Neuronal stem cell (in vitro differentiated cells): ENCODE measurements around the gene KIAA0930. TPM values are rescaled to one million over a fixed set of nuclear protein-coding genes. Genes with fewer than 3 reads are reported as not detected.

Source experiments
- DNase-seq: peaks from one replicate; pipeline ENCODE4 v3.0.0-alpha.2; 2013; ENCODE audit warnings: low spot score
- H2AFZ ChIP-seq: one replicate; pipeline ENCODE4 v1.6.1; 2013; ENCODE audit warnings: mild to moderate bottlenecking, low read length, inconsistent platforms
- H2AK5ac ChIP-seq: 2 replicates; pipeline ENCODE4 v1.6.1; 2013; ENCODE audit warnings: low read depth, mild to moderate bottlenecking, inconsistent platforms, low read length, moderate library complexity, mixed read lengths
- H2BK120ac ChIP-seq: 2 replicates; pipeline ENCODE4 v1.6.1; 2013; ENCODE audit warnings: low read depth, mild to moderate bottlenecking, inconsistent platforms, low read length, moderate library complexity, mixed read lengths
- H2BK12ac ChIP-seq: one replicate; pipeline ENCODE4 v1.6.1; 2013; ENCODE audit warnings: low read length, inconsistent platforms
- H2BK15ac ChIP-seq: 2 replicates; pipeline ENCODE4 v1.6.1; 2013; ENCODE audit warnings: mild to moderate bottlenecking, low read length, inconsistent platforms, mixed read lengths
- H2BK5ac ChIP-seq: one replicate; pipeline ENCODE4 v1.6.1; 2013; ENCODE audit warnings: inconsistent platforms, mild to moderate bottlenecking, low read length, moderate library complexity
- H3K14ac ChIP-seq: one replicate; pipeline ENCODE4 v1.6.1; 2013; ENCODE audit warnings: low read length, inconsistent platforms
- H3K18ac ChIP-seq: 2 replicates; pipeline ENCODE4 v1.6.1; 2013; ENCODE audit warnings: low read length, inconsistent platforms
- H3K23ac ChIP-seq: 2 replicates; pipeline ENCODE4 v1.6.1; 2013; ENCODE audit warnings: low read depth, mild to moderate bottlenecking, mixed read lengths, low read length, inconsistent platforms; ENCODE audit not compliant: poor library complexity
- H3K27ac ChIP-seq: replicated peaks from 3 replicates; pipeline ENCODE4 v1.5.1; 2013; ENCODE audit warnings: low read length, inconsistent platforms
- H3K27me3 ChIP-seq, 3 experiments: 2 replicates each; pipeline ENCODE4 v1.6.1; 2013; ENCODE audit warnings: low read length in 3 of 3, mild to moderate bottlenecking in 2 of 3, inconsistent platforms in 1 of 3, low read depth in 1 of 3, mixed read lengths in 1 of 3, moderate library complexity in 1 of 3; ENCODE audit not compliant: control insufficient read depth in 3 of 3, insufficient read depth in 3 of 3
- H3K36me3 ChIP-seq, 2 donors: replicated peaks in 1 of 2; 2 replicates each; pipeline ENCODE4 v1.6.1; 2013; ENCODE audit warnings: low read length in 2 of 2; ENCODE audit not compliant: control insufficient read depth in 2 of 2, insufficient read depth in 2 of 2
- H3K4ac ChIP-seq: 2 replicates; pipeline ENCODE4 v1.6.1; 2013; ENCODE audit warnings: inconsistent platforms, mild to moderate bottlenecking, low read length, moderate library complexity
- H3K4me1 ChIP-seq, 2 donors: 1 replicate in 1 of 2; 2 replicates in 1 of 2; pipeline ENCODE4 v1.6.1; 2013; ENCODE audit warnings: low read length in 2 of 2, low read depth in 1 of 2; ENCODE audit not compliant: control insufficient read depth in 2 of 2, insufficient read depth in 1 of 2
- H3K4me2 ChIP-seq: one replicate; pipeline ENCODE4 v1.6.1; 2013; ENCODE audit warnings: mild to moderate bottlenecking, low read length, inconsistent platforms; ENCODE audit not compliant: insufficient read depth, poor library complexity, severe bottlenecking
- H3K4me3 ChIP-seq, 2 donors: 2 replicates each; pipeline ENCODE4 v1.5.1; 2013; ENCODE audit warnings: low read length in 2 of 2, mild to moderate bottlenecking in 2 of 2, inconsistent platforms in 1 of 2, moderate library complexity in 1 of 2
- H3K79me1 ChIP-seq: one replicate; pipeline ENCODE4 v1.6.1; 2013; ENCODE audit warnings: low read depth, mild to moderate bottlenecking, inconsistent platforms, low read length, moderate library complexity
- H3K9ac ChIP-seq: one replicate; pipeline ENCODE4 v1.6.1; 2013; ENCODE audit warnings: mild to moderate bottlenecking, low read depth, low read length, inconsistent platforms; ENCODE audit not compliant: poor library complexity
- H3K9me3 ChIP-seq, 2 donors: replicated peaks in 1 of 2; 2 replicates each; pipeline versions ENCODE3 to v1.6.1; 2013; ENCODE audit warnings: low read length in 2 of 2, mild to moderate bottlenecking in 2 of 2, inconsistent platforms in 1 of 2, low read depth in 1 of 2, mixed read lengths in 1 of 2, moderate library complexity in 1 of 2; ENCODE audit not compliant: control insufficient read depth in 2 of 2, insufficient read depth in 1 of 2
- H4K8ac ChIP-seq: one replicate; pipeline ENCODE4 v1.6.1; 2013; ENCODE audit warnings: low read depth, mild to moderate bottlenecking, inconsistent platforms, low read length, moderate library complexity
- H4K91ac ChIP-seq: one replicate; pipeline ENCODE4 v1.6.1; 2013; ENCODE audit warnings: low read length, low read depth, mild to moderate bottlenecking, inconsistent platforms; ENCODE audit not compliant: poor library complexity
- WGBS, 2 donors: extraction: QIAGEN DNeasy Blood & Tissue Kit; methylation state at CpG; one replicate each; pipeline ENCODE4 v1.1.7; 2013; ENCODE audit warnings: missing lambda C conversion rate in 2 of 2, mixed read lengths in 1 of 2; ENCODE audit not compliant: insufficient read length in 2 of 2, insufficient replicate concordance in 1 of 2; ENCODE audit errors: extremely low coverage in 2 of 2; 5-methylcytosine and 5-hydroxymethylcytosine counted together
- polyA plus RNA-seq, 2 experiments: library from polyadenylated mRNA; stranded (reverse); fragments of 200-250 nt; gene quantifications; one replicate each; pipeline ENCODE4 v1.2.3, GENCODE V29; 2013

Gene KIAA0930
- 62.1 TPM for polyA plus RNA-seq (2013, experiment 1 of 2)
- polyA plus RNA-seq (2013, experiment 2 of 2): 61.2 TPM

DNA sequence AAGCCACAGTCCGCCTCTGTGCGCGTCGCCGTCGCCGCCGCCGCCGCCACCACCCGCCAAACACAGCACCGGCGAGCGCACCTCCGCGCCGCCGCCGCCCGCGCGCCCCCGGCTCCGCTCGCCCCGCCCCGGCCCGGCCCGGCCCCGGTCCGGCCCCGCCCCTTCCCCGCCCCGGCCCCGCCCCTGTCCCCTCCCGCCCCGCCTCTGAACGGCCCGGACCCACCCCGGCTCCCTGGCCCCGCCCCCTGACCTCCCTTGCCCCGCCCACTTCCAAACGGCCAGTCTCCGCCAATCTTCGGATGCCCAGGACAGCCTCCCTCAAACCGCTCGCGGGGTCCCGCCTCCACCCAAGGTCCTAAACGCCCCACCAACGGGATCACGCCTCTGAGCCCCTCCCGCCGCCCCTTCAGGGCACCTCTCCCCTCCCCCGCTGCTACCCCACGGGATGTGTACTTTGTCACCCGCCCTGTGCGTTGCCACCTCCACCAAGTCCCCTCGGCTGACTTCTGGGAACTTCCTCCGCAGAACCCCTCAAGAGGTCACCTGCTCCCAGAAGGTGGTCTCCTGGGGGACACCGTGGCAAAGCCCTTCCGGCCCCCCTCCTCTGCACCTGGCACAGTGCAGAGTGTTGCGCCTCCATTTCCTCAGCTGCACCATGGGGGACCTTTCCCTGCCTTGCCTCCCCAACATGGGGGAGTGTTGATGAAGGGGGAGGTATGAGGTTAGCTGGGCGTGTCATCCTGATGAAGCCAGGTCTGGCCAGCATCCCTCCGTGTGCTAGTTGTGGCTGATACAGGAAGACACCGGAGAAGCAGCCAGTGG is at the start of gene KIAA0930:
Gene KIAA0930, minus strand, starts transcription at position 85 of the 822 bp plus-strand sequence. CDS start 191 bp downstream, outside the sequence.
- DNase-seq: peak; percentile 82
- Histone ChIP-seq H3K4ac (peak within 1 kb of the TSS; percentile 39), H3K36me3 (no peaks in the 10 kb centered on the region), H3K23ac (peak within 1 kb of the TSS; percentile 70), H3K9ac (peak within 1 kb of the TSS; percentile 97), H3K4me1 (peaks cover 9 to 18% of the 10 kb centered on the region in 2 donors), H3K14ac (no peak within 1 kb of the TSS), H3K4me2 (peak within 1 kb of the TSS; percentile 94), H2AFZ (peak within 1 kb of the TSS; percentile 97), H2AK5ac (peak within 1 kb of the TSS; percentile 56), H2BK15ac (peak within 1 kb of the TSS; percentile 69), H2BK120ac (no peak within 1 kb of the TSS), H4K91ac (no peak within 1 kb of the TSS), H3K27ac (no peak within 1 kb of the TSS), H3K18ac (peak within 1 kb of the TSS; percentile 87), H2BK12ac (no peak within 1 kb of the TSS), H3K79me1 (peaks cover 15% of the 10 kb centered on the region), H2BK5ac (peak within 1 kb of the TSS; percentile 54), H4K8ac (no peak within 1 kb of the TSS), H3K9me3 (no peaks in the 10 kb centered on the region), H3K4me3 (peak within 1 kb of the TSS; percentile 71 to 92), H3K27me3 (peaks cover 0 to 8% (median 6%) of the 10 kb centered on the region in 3 experiments)
- WGBS, 2 donors: no CpG with 5 or more reads among the region's 66 CpGs

DNA sequence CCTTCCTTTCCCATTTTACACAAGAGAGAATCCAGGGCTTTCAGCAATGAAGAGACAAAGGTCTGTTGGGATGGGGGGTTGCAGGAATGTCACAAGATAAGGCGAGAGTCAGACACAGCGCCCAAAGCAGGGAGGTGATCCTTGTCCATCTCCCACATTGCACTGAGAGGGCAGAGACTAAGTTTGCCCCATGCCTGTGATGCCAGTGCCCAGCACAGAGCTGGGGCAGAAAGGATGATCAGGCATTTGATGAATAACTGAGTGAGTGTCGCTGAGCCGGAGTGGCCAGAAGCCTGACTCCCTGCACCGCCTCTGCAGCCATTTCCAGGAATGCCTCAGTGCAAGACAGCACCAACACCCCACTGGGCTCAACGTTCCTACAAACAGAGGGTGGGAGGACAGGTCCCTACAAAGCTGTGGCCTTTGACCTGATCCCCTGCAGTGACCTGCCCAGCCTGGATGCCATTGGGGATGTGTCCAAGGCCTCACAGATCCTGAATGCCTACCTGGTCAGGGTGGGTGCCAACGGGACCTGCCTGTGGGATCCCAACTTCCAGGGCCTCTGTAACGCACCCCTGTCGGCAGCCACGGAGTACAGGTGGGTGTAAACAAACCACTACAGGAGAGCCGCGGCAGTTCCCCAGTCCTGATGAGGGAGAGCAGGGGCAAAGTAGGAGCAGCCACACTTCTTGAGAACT is 46.3 kb upstream of the KIAA0930 start:
- H3K27ac ChIP-seq: no peak overlapping the region
- H2AFZ ChIP-seq: no peak overlapping the region
- peaks cover 8 to 23% of the 10 kb centered on the region in 2 donors for H3K4me1 ChIP-seq
- no peak overlapping the region for H2BK12ac ChIP-seq
- no peaks in the 10 kb centered on the region for H3K79me1 ChIP-seq
- H3K4ac ChIP-seq: peak overlapping the region; percentile 10
- peak overlapping the region; percentile 69 for H2BK15ac ChIP-seq
- peak overlapping the region; percentile 67 for H3K18ac ChIP-seq
- H3K9me3 ChIP-seq: peaks cover 0 to 5% of the 10 kb centered on the region in 2 donors
- H4K91ac ChIP-seq: no peak overlapping the region
- H3K14ac ChIP-seq: no peak overlapping the region
- H3K4me3 ChIP-seq: no peak overlapping the region
- WGBS, 2 donors: no CpG with 5 or more reads among the region's 12 CpGs
- no peak overlapping the region for H2BK5ac ChIP-seq
- no peak overlapping the region for H3K4me2 ChIP-seq
- peaks cover 0 to 52% (median 22%) of the 10 kb centered on the region in 3 experiments for H3K27me3 ChIP-seq
- H2AK5ac ChIP-seq: peak overlapping the region; percentile 5
- H3K23ac ChIP-seq: no peak overlapping the region
- H4K8ac ChIP-seq: no peak overlapping the region
- no peak overlapping the region for H2BK120ac ChIP-seq
- no peak for DNase-seq
- H3K9ac ChIP-seq: peak overlapping the region; percentile 32
- H3K36me3 ChIP-seq: no peaks in the 10 kb centered on the region

DNA sequence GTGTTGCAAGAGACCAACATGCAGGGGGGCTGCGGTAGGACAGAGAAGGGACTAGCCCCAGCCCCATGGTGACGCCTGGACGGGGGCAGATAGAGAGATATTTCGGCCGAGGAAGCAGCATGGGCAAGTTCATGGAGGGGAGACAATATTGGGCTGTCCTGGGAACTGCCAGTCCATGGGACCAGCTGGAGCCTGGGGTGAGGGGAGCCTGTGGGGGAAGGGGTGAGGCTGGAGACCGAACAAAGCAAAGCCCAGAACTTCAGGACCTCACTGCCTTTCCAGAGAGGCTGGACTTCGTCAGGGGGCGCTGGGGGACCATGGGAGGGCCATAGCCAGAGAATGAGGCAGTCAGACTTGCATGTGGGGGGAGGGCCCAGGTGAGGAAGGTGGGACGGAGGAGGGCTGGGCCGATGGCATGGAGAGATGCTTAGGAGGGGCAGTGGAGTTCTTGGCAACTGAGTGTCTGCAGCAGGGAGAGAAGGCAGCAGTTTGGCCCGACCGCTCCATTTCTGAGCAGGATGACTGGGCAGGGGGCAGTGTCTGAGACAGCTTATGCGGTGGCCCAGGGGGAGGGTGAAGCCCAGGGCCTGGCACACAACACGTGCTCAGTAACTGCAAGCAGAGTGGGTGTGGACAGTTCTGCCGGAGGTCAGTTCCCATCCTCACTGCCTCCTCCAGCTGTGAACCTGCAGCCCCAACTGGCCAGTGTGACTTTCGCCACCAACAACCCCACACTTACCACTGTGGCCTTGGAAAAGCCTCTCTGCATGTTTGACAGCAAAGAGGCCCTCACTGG is 44.8 kb upstream of the KIAA0930 start:
- Histone ChIP-seq H2AFZ (peak overlapping the region; percentile 92), H2BK15ac (peak overlapping the region; percentile 27), H2BK5ac (peak overlapping the region; percentile 7), H2BK12ac (no peak overlapping the region), H3K9me3 (peaks cover 0 to 1% of the 10 kb centered on the region in 2 donors), H3K27me3 (peaks cover 0 to 51% (median 20%) of the 10 kb centered on the region in 3 experiments), H4K91ac (no peak overlapping the region), H3K27ac (no peak overlapping the region), H3K4me1 (peaks cover 6 to 14% of the 10 kb centered on the region in 2 donors), H2BK120ac (peak overlapping the region; percentile 24), H3K9ac (peak overlapping the region; percentile 81), H3K4me2 (peak overlapping the region; percentile 95), H3K4me3 (peak overlapping the region in 1 of 2 donors; percentile 74), H3K79me1 (no peaks in the 10 kb centered on the region), H2AK5ac (peak overlapping the region; percentile 68), H3K23ac (no peak overlapping the region), H3K4ac (no peak overlapping the region), H3K36me3 (no peaks in the 10 kb centered on the region), H4K8ac (no peak overlapping the region), H3K14ac (no peak overlapping the region), H3K18ac (peak overlapping the region; percentile 88)
- WGBS, 2 donors: no CpG with 5 or more reads among the region's 16 CpGs
- no peak for DNase-seq
